ENCODE measurements around the gene GRIK3. TPM values are rescaled to one million over a fixed set of nuclear protein-coding genes. Genes with fewer than 3 reads are reported as not detected.

GRIK3 gene
- total RNA-seq, 4 donors from 2014 or later, result under 0.01 to 0.16 TPM; not detected in 2

DNA sequence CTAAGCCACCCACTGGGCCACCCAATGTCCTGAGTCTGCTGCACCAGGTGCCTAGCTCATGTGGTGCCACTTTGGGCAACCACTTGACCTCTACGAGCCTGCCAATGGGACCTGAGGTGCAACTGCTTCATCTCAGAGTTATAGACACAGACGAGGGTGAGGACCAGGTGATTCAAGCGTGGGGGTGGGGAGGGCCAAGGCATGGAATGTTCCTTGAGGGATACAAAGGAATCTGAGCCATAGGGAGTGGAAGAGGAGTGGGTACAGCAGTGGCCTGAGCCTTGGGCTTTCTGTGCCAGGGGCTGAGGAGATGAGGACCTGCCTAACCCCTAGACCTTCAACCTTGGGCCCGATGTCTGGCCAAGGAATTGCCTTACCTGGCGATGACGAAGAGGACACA is 209.1 kb downstream of the GRIK3 start:
- TF ChIP-seq, protein P1, sequence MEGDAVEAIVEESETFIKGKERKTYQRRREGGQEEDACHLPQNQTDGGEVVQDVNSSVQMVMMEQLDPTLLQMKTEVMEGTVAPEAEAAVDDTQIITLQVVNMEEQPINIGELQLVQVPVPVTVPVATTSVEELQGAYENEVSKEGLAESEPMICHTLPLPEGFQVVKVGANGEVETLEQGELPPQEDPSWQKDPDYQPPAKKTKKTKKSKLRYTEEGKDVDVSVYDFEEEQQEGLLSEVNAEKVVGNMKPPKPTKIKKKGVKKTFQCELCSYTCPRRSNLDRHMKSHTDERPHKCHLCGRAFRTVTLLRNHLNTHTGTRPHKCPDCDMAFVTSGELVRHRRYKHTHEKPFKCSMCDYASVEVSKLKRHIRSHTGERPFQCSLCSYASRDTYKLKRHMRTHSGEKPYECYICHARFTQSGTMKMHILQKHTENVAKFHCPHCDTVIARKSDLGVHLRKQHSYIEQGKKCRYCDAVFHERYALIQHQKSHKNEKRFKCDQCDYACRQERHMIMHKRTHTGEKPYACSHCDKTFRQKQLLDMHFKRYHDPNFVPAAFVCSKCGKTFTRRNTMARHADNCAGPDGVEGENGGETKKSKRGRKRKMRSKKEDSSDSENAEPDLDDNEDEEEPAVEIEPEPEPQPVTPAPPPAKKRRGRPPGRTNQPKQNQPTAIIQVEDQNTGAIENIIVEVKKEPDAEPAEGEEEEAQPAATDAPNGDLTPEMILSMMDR (IDR thresholded peaks at IDR 0.05; ENCODE audit: low read depth), result no peak

DNA sequence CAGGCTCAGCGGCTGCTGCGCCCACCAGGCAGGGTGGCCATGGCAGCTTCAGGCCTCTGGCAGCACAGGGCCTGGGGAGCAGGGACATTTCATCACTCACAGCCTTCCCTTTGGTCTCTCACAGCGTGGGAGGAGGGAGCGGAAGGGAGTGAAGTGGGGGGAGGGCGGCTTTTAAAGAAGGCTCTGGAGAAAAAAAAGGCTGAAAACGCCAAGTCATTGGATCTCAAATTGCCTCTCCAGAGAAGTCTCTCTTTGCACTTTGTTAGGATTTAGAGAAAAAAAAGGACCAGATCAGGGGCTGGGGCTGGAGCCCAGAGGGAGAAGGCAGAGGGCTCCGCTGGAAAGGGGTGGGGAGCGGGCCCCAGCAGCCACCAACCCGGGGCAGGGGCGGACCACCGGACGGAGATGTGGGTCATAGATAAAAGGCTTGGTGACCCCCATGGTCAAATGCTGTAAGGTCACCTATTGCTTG is 209.9 kb downstream of the GRIK3 start:
- TF ChIP-seq, protein P1 (IDR thresholded peaks at IDR 0.05; ENCODE audit: low read depth), result no peak

DNA sequence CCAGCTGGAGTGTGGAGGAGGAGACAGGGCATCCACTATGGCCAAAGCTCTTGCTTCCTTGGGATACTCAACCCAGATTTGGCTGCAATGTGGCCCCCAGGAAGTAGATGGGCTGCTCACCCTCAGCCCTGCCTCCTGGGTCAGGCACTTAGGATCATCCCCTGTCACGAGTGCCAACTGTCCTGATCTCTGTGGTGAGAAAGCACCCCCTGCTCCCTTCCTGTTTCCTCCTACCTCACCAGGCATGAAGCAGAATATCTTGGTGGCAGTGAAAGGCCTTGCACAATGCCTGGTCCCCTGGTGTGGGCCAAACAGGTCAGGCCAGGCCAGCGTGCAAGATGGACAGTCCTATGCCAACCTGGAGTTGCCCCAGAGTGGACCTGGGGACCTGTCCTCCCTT is 211.7 kb downstream of the GRIK3 start:
- TF ChIP-seq, protein P1 (IDR thresholded peaks at IDR 0.05; ENCODE audit: low read depth), result no peak

DNA sequence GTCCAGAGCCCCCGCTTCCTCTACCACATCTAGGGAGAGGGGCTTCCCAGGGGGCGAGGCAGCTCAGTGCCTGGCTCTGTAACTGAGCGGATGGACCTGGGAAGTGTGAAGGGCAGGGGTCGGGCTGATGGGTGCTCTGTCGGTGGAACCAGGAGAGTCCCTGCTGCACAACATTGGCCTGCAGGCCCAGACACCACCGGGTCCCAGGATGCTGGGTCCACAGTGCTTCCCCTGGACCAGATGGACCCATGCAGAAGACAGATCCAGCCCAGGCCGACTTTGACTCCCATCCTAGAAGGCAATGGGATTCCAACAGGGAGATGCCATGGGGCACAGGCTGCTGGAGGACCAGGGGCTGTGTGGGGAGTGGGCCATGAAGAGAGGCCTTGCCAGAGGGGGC is 212.9 kb downstream of the GRIK3 start:
- TF ChIP-seq, protein P1 (IDR thresholded peaks at IDR 0.05; ENCODE audit: low read depth), result no peak

DNA sequence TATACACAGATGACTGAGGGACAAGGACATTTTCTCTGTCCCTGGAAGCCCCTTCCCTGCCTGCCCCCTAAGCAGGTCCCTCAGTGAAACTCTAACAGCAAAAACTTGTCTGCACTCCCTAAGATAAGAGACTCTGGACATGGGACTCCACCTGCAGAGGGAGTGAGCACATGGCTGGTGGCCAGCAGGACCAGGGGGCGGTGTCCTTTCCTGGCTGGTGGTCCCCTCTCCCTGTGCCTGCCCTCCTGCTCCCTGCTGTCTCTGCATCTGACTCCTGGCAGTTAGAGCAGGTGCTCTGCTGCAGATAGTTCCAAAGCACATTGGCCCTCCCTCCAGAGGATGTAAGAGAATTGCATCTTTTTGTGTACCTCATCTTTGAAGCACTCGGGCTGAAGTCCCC is 215.5 kb downstream of the GRIK3 start:
- TF ChIP-seq, protein P1 (IDR thresholded peaks at IDR 0.05; ENCODE audit: low read depth), result no peak

DNA sequence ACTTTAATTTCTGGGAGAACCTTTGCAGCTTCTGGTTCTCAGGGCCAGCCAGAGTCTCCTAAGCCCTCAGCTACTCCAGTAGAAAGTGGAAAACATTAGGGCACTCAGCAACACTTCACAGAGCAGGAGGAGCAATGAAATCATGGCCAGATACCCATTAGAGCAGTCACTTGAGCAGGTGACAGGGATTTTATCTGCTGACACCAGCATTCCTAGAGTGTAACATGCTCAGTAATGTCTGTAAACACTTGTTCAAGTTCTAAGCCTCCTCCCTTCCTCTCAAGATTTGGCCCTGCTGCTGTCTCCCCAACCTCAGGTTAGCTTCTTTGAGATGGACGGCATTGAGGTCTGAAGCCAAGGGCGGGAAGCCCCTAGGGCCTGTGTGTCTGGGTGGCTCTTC is 218.0 kb downstream of the GRIK3 start:
- TF ChIP-seq, protein P1 (IDR thresholded peaks at IDR 0.05; ENCODE audit: low read depth), result no peak

DNA sequence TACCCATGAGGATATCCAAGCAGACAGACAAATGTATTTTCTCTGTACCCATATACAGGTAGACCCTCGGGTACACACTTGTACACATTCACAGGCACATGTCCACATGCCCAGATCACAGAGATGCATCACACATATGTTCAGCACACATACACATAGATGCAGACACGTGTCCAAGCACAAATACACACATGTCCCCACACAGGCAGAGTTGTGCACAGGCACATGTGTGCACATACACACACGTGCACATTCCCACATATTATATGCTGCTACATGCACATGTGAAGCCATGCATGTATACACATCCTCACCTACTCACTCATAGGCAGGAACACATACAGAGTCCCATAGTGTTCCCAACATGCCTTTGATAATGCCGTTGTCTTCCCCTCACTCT is 219.5 kb downstream of the GRIK3 start:
- TF ChIP-seq, protein P1 (IDR thresholded peaks at IDR 0.05; ENCODE audit: low read depth), result no peak

Data from subcutaneous adipose tissue (tissue), 4 donors.